COLO829 (cell line): Measurements from ENCODE around the gene SLC22A5.

ENCODE experiments used
- DNase-seq: peaks from one replicate; pipeline ENCODE4 v3.0.0; 2012; ENCODE audit warnings: low spot score

The SLC22A5 gene

GRCh38 chr5:132369474-132370180 lies at the start of gene SLC22A5:
Gene SLC22A5, plus strand, starts transcription at chr5:132369710. Its CDS starts 263 bp downstream, at chr5:132369973.
- no peak for DNase-seq

- no peak for DNase-seq
Measured at GRCh38 chr5:132319975-132320374, 49.5 kb upstream of the SLC22A5 start.

DNA sequence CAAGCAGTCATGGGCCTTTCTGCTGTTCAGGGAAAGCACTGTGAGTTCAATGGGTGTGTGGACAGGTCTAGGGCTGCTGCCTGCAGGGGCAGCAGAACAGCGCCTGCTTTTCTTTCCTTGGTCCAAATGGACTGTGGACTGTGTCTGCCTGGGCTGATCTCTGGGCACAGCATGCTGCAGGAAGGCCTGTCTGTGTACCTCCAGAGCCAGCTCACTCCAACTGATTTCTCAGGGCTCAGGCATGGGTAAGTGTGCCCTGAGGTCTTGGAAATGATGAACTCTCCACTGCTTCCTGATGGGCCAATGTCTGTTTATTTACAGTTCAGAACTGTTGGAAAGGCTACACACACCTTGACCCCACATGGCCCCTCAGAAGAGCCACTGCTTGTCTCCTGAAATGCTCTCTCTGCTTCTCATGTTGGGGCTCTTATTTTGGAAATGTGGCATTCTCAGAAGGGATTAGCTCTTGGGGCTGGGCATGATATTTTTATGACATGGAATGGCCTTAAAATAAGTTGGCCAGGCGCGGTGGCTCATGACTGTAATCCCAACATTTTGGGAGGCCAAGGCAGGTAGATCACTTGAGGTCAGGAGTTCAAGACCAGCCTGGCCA lies 48.3 kb upstream of the SLC22A5 start:
- DNase-seq = no peak

DNA sequence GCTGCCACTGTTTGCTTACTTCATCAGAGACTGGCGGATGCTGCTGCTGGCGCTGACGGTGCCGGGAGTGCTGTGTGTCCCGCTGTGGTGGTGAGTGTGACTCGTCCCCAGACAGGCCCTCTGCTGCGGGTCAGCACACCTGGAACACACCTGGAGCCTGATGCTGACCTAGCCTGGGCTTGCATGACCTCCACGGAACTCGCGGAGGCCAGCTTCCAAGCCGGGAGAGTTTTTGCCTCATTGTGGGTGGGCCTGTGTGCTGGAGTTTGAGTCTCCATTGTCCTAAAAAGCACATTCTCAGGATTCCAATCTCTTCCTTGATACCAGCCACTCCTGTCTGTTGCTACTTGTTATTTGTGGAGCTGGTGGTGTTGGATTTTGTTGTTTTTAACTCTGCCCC lies 47.2 kb upstream of the SLC22A5 start:
- DNase-seq = no peak

DNA sequence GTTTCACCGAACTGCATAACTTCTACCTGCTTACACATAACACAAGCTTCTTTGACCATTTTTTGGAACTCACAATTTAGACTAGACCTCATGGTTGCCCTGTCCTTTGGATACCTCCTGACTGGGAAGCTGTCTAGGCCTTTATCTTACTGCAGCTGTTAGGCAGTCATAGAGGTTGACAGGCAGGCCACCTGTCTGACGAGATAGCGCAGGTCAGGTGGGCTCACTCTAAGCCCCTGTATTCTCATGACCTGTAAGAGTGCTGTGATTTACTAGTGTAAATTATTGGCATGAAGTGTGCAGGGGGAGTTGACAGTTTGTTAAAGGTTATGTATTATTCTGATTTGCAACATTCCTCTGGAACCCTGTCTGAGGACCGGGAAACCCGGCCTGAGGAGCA lies 46.3 kb upstream of the SLC22A5 start:
- DNase-seq = no peak

DNA sequence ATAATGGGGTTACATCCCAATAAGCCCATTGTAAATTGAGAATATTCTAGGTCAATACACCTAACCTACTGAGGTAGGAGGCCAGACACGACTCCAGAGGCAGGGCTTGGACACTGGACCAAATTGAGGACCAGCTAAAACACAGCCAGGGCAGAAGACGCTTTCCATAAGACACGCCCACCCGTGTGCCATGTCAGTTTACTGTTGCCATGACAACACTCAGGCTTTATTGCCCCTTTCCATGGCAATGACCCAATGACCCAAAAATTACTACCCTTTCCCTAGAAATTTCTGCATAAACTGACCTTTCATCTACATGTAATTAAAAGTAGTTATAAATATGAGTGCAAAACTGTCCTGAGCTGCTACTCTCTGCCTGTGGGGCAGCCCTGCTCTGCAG lies 43.8 kb upstream of the SLC22A5 start:
- no peak for DNase-seq

DNA sequence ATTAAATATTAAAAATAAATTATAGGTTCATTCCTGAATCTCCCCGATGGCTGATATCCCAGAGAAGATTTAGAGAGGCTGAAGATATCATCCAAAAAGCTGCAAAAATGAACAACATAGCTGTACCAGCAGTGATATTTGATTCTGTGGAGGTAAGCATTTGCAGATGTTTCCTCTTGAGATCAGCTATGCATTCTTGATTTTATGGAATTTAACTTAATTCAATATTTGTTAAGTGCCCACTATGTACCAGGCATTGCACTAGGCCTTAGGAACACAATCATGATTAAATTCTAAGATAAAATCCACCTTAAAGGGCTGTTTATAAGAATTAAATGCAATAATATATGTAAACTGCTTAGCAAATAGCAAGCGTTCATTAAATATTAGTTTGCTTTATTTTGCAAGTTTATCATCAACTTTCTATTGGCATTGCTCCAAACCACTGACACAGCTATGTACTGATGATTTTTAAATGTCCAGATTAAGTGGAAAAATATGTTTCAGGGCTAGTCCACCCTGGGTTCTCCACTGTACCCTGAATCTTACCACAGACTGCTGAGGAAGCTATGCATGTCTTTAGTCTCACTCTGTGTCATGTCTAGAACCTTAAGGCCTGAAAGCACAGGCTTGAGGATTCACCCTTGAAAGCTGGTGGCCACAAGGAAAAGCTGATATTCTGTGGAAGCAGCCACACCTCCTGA lies 42.1 kb upstream of the SLC22A5 start:
- no peak for DNase-seq

GRCh38 chr5:132334812-132335211 lies 34.7 kb upstream of the SLC22A5 start:
- DNase-seq = no peak

DNA sequence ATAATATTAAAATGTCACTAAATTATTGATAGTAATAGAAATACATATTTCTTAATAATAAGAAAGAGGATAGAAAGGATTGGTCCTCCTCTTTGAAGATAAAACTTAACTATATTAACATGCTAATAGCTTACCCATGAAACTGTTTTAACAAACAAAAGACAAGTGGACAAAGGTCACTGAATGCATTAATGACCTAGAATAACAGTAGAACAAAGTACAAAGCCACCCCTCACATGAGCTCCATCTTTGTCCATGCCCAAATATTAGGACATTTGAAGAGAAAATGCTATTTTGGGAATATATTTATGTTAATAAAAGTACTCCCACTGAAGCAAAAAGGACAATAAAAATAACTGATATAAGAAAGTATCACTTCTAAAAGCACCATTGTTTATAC lies 34.1 kb upstream of the SLC22A5 start:
- no peak for DNase-seq

GRCh38 chr5:132339502-132339901 lies 30.0 kb upstream of the SLC22A5 start:
- DNase-seq = no peak

- peak; percentile 5 for DNase-seq
Measured at GRCh38 chr5:132342291-132343180, 27.0 kb upstream of the SLC22A5 start.

GRCh38 chr5:132344775-132345514 lies 24.6 kb upstream of the SLC22A5 start:
- no peak for DNase-seq

DNA sequence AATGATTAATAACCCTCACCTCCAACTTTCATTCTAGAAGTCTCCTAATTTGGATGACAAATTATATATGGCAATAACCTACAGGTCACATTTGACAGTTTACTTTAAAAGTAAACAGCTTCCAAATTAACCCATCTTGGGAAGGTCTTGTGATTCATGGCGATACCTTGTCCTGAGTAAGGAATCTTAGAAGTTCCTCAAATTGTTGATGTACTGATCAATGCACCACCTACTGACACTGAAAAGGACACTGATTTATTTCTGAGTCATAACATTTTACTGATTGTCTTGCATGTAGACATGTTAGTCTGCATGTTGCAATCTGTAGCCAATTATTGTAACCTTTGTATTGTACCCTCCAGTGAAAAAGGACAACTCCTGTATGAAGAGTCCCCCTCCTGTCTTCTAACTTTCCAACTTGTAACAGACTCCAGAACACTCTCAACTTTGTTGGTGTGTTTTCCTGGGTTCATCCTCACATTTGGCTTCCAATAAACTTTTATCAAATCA lies 16.0 kb upstream of the SLC22A5 start:
- DNase-seq = no peak

GRCh38 chr5:132354381-132355139 lies 14.9 kb upstream of the SLC22A5 start:
- no peak for DNase-seq

DNA sequence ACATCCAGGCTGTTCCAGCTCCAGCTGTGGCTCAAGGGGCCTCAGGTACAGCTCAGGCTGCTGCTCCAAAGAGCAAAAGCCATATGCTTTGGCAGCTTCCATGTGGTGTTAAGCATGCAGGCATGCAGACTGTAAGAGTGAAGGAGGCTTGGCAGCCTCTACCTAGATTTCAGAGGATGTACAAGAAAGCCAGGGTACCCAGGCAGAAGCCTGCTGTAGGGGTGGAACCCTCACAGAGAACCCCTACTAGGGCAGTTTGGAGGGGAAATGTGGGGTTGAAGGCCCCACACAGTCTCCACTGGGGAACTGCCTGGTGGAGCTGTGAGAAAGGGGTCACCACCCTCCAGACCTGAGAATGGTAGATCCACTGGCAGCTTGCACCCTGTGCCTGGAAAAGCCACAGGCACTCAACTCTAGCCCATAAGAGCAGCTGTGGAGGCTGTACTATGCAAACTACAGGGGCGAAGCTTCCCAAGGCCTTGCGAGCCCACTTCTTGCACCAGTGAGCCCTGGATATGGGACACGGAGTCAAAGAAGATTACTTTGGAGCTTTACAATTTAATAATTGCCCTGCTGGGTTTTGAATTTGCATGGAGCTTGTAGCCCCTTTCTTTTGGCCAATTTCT lies 14.3 kb upstream of the SLC22A5 start:
- no peak for DNase-seq

DNA sequence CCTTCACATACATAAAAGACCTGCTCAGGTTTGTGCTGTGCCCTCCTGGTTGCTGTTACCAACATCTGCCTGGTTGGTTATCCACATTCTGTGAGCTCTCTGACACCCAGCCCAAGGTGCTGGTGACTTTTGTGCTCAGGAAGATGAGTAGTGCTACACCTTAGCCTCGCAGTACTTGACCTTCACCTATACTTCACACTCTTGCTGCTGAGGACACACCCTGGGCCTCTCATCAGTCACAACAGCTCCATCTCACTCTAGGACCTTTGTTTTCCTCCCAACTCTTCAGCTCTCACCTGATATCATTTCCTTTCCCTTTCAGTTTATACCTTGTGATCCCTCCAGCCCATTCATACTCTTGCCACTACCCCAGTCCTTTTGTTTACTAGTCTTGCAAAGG lies 10.7 kb upstream of the SLC22A5 start:
- no peak for DNase-seq

DNA sequence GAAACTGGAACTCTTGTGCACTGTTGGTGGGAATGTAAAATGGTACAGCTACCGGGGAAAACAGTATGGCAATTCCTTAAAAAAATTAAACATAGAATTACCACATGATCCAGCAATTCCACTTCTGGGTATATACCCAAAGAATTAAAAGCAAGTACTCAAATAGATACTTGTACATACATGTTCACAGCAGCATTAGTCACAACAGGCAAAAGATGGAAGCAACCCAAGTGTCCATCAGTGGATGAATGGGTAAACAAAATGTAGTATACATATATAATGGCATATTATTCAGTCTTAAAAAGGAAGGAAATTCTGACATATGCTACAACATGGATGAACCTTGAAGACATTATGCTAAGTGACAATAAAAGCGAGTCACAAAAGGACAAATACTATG lies 7.4 kb upstream of the SLC22A5 start:
- no peak for DNase-seq

DNA sequence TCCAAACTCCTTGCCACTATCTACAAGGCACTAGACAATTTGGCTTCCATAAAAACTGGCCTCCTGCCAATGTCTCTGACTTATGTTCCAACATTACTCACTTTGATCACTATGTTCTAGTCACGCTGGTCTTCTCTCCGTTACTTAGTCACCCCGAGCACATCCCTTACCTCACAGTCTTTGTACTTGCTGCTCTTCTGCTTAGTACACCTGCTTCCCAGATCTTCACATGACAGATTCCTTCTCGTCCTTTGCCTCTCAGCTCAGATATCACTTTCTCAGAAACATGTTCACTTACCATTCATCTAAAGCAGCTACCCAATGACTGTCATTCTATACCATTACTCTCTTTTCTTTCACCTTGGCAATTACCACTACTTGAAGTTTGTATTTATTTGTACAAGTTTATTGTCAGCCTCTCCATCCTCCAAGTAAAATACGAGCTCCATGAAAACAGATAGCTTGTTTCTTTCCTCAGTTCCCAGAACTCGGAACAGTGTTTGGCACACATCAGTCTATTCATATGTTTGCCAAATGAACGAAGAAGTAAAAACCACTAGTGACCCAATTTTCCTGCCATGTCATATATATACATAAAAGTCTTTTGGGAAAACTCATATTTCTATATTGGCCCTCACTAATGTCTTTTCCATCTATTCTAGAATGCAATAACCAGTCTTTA lies 5.9 kb upstream of the SLC22A5 start:
- no peak for DNase-seq

DNA sequence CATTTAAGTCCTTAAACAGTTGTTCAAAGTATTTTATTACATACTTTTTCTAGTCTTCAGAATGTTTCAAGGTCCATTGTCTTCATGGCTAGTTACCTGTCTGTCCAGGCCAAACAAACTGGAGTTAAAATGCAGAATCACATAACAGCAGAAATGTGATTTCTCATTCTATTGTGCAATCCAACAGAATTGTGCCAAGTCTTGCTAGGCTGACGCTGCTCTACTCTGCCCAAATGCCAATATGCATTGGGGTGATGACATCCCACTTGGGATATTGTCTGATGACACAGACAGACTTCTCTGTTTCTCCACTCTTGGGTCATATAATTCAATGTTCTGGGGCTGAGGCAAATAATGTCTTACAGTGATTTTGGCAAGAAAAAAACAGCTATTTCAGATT lies 5.2 kb upstream of the SLC22A5 start:
- DNase-seq = no peak

GRCh38 chr5:132365213-132365612 lies 4.3 kb upstream of the SLC22A5 start:
- DNase-seq = no peak
